ENCODE measurements around the gene SDR9C7. TPM values are rescaled to one million over a fixed set of nuclear protein-coding genes. Genes with fewer than 3 reads are reported as not detected.
"Not testable (repeated sequence)": the region's sequence is repeated elsewhere in the genome, so short reads cannot be mapped to it uniquely, and the experiment has no call there.

The SDR9C7 gene
- total RNA-seq, 1 experiment from 2014 or later: not detected

DNA sequence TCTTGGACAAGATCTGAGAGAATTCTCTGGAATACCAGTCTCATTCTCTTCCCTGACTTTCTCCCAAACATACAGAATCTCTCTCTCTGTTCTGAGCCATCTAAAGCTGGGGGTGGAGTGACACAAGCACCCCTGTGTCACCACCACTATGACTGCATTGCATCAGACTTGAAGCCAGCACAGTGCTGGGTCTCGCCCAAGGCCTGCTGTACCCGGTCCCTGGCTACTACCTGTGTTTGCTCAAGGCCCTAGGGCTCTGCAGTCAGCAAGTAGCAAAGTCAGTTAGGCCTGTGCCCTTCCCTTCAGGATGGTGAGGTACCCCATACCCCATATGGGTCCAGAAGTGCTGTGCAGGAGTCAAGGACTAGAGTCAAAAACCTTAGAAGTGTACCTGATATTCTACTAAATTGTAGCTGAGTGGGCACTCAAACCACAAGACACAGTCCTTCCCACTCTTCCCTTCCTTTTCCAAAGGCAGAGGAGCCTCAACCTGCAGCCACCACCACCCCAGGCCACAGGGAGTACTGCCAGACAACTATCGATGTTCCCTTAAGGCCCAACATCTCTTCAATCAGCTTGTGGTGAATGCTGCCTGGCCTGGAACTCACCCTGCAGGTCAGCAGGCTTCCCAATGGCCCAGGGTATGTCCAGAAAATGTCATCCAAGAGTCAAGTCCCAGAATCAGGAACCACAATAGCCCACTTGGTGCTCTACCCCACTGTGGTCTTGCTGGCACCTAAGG lies 44.4 kb upstream of the SDR9C7 start:
- TF ChIP-seq EZH2 (IDR thresholded peaks at IDR 0.05; ENCODE audit: low read depth): no peak
- TF ChIP-seq, protein P1, sequence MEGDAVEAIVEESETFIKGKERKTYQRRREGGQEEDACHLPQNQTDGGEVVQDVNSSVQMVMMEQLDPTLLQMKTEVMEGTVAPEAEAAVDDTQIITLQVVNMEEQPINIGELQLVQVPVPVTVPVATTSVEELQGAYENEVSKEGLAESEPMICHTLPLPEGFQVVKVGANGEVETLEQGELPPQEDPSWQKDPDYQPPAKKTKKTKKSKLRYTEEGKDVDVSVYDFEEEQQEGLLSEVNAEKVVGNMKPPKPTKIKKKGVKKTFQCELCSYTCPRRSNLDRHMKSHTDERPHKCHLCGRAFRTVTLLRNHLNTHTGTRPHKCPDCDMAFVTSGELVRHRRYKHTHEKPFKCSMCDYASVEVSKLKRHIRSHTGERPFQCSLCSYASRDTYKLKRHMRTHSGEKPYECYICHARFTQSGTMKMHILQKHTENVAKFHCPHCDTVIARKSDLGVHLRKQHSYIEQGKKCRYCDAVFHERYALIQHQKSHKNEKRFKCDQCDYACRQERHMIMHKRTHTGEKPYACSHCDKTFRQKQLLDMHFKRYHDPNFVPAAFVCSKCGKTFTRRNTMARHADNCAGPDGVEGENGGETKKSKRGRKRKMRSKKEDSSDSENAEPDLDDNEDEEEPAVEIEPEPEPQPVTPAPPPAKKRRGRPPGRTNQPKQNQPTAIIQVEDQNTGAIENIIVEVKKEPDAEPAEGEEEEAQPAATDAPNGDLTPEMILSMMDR (conservative IDR thresholded peaks at IDR 0.05): no peak
- H3K79me2 ChIP-seq (ENCODE audit: low read depth): no peaks in the 10 kb centered on the region
- no peaks in the 10 kb centered on the region for H3K9me3 ChIP-seq (ENCODE audit: insufficient read depth, low read depth)
- no peak overlapping the region for H3K27ac ChIP-seq
- ChIA-PET POLR2A (ENCODE audit: unreplicated experiment) (no interaction called here), CTCF (no interaction called here)
- H3F3A ChIP-seq (ENCODE audit: insufficient read depth, low read depth): no peaks in the 10 kb centered on the region
- BruUV-seq (replicated peaks): no TSS peak
- H3K4me1 ChIP-seq (replicated peaks; ENCODE audit: insufficient read depth): no peaks in the 10 kb centered on the region
- H3K4me3 ChIP-seq: no peak overlapping the region
- no peak overlapping the region for H2AFZ ChIP-seq
- H3K36me3 ChIP-seq (ENCODE audit: low read depth): no peaks in the 10 kb centered on the region
- intact Hi-C loops (cut with micrococcal nuclease; ENCODE audit: unreplicated experiment): no loop called here
- no peaks in the 10 kb centered on the region for H3K9me2 ChIP-seq (ENCODE audit: insufficient read depth)
- H3K4me2 ChIP-seq: no peak overlapping the region
- no peaks in the 10 kb centered on the region for H4K20me1 ChIP-seq (ENCODE audit: insufficient read depth)
- DNase-seq: no peak
- H3K27me3 ChIP-seq (ENCODE audit: insufficient read depth, low read depth): no peaks in the 10 kb centered on the region

DNA sequence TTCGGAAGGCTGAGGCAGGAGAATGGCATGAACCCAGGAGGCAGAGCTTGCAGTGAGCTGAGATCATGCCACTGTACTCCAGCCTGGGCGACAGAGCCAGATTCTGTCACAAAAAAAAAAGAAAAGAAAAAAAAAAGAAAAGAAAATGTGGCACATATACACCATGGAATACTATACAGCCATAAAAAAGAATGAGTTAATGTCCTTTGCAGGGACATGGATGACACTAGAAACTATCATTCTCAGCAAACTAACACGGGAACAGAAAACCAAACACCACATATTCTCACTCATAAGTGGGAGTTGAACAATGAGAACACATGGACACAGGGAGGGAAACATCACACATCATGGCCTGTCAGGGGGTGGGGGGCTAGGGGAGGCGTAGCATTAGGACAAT lies 43.2 kb upstream of the SDR9C7 start:
- CTCF ChIA-PET; H4K20me1 ChIP-seq (ENCODE audit: insufficient read depth); H3K27ac ChIP-seq; H3K4me2 ChIP-seq; POLR2A ChIA-PET (ENCODE audit: unreplicated experiment); H3K27me3 ChIP-seq (ENCODE audit: insufficient read depth, low read depth); H3K9me3 ChIP-seq (ENCODE audit: insufficient read depth, low read depth); H3F3A ChIP-seq (ENCODE audit: insufficient read depth, low read depth); H3K4me1 ChIP-seq (replicated peaks; ENCODE audit: insufficient read depth); H3K9me2 ChIP-seq (ENCODE audit: insufficient read depth); H3K79me2 ChIP-seq (ENCODE audit: low read depth); H2AFZ ChIP-seq; DNase-seq; H3K4me3 ChIP-seq; H3K36me3 ChIP-seq (ENCODE audit: low read depth); BruUV-seq (replicated peaks): not testable (repeated sequence)
- intact Hi-C loops (cut with micrococcal nuclease; ENCODE audit: unreplicated experiment): loop anchor here (2.0 kb wide), 1 partner anchor 55 kb away; no protein-coding TSS in a partner anchor

DNA sequence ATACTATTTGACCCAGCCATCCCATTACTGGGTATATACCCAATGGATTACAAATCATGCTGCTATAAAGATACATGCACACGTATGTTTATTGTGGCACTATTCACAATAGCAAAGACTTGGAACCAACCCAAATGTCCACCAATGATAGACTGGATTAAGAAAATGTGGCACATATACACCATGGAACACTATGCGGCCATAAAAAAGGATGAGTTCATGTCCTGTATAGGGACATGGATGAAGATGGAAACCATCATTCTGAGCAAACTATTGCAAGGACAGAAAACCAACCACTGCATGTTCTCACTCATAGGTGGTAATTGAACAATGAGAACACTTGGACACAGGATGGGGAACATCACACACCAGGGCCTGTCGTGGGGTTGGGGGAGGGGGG lies 40.0 kb upstream of the SDR9C7 start:
- H2AFZ ChIP-seq; H3K4me2 ChIP-seq; POLR2A ChIA-PET (ENCODE audit: unreplicated experiment); BruUV-seq (replicated peaks); H3F3A ChIP-seq (ENCODE audit: insufficient read depth, low read depth); DNase-seq; H3K27me3 ChIP-seq (ENCODE audit: insufficient read depth, low read depth); H3K79me2 ChIP-seq (ENCODE audit: low read depth); CTCF ChIA-PET; H3K27ac ChIP-seq; intact Hi-C loops (cut with micrococcal nuclease; ENCODE audit: unreplicated experiment); H3K9me3 ChIP-seq (ENCODE audit: insufficient read depth, low read depth); H3K36me3 ChIP-seq (ENCODE audit: low read depth); H3K4me3 ChIP-seq; H3K9me2 ChIP-seq (ENCODE audit: insufficient read depth); H4K20me1 ChIP-seq (ENCODE audit: insufficient read depth); H3K4me1 ChIP-seq (replicated peaks; ENCODE audit: insufficient read depth): not testable (repeated sequence)

DNA sequence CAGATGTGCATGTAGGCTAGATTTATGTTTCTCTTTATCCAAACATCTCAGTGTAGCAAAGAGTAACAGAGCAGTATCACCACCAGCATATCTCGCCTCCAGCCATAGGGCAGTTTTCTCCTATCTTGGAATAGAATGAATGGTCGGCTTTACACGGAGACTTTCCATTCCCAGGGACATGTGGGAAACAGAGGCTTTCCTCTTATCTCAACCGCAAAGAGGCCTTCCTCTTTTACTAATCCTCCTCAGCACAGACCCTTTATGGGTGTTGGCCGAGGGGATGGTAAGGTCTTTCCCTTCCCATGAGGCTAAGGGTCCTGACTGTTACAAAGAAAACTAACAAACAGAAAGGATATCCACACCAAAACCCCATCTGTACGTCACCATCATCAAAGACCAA lies 34.7 kb upstream of the SDR9C7 start:
- H3K9me3 ChIP-seq (ENCODE audit: insufficient read depth, low read depth); H3K36me3 ChIP-seq (ENCODE audit: low read depth); H3K4me1 ChIP-seq (replicated peaks; ENCODE audit: insufficient read depth); H3K27ac ChIP-seq; H3K9me2 ChIP-seq (ENCODE audit: insufficient read depth); POLR2A ChIA-PET (ENCODE audit: unreplicated experiment); H4K20me1 ChIP-seq (ENCODE audit: insufficient read depth); H3K4me2 ChIP-seq; H3K4me3 ChIP-seq; BruUV-seq (replicated peaks); intact Hi-C loops (cut with micrococcal nuclease; ENCODE audit: unreplicated experiment); H2AFZ ChIP-seq; DNase-seq; H3K79me2 ChIP-seq (ENCODE audit: low read depth); CTCF ChIA-PET; H3K27me3 ChIP-seq (ENCODE audit: insufficient read depth, low read depth); H3F3A ChIP-seq (ENCODE audit: insufficient read depth, low read depth): not testable (repeated sequence)

DNA sequence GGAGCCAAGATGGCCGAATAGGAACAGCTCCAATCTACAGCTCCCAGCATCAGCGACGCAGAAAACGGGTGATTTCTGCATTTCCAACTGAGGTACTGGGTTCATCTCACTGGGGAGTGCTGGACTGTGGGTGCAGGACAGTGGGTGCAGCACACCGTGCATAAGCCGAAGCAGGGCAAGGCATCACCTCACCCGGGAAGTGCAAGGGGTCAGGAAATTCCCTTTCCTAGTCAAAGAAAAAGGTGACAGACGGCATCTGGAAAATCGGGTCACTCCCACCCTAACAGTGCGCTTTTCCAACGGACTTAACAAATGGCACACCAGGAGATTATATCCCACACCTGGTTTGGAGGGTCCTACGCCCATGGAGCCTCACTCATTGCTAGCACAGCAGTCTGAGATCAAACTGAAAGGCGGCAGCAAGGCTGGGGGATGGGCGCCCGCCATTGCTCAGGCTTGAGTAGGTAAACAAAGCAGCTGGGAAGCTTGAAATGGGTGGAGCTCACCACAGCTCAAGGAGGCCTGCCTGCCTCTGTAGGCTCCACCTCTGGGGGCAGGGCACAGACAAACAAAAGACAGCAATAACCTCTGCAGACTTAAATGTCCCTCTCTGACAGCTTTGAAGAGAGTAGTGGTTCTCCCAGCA lies 31.9 kb upstream of the SDR9C7 start:
- intact Hi-C loops (cut with micrococcal nuclease; ENCODE audit: unreplicated experiment); H3F3A ChIP-seq (ENCODE audit: insufficient read depth, low read depth); H3K4me1 ChIP-seq (replicated peaks; ENCODE audit: insufficient read depth); H3K9me2 ChIP-seq (ENCODE audit: insufficient read depth); H3K9me3 ChIP-seq (ENCODE audit: insufficient read depth, low read depth); H3K27me3 ChIP-seq (ENCODE audit: insufficient read depth, low read depth); H3K27ac ChIP-seq; H3K36me3 ChIP-seq (ENCODE audit: low read depth); BruUV-seq (replicated peaks); H4K20me1 ChIP-seq (ENCODE audit: insufficient read depth); H3K79me2 ChIP-seq (ENCODE audit: low read depth): not testable (repeated sequence)
- Histone ChIP-seq H3K4me3 (peak overlapping the region; percentile 48; the same call in 1 of the 2 replicates), H3K4me2 (peak overlapping the region; percentile 67), H2AFZ (peak overlapping the region; percentile 73; the same call in 1 of the 2 replicates)
- ChIA-PET POLR2A (ENCODE audit: unreplicated experiment) (interaction anchor here (0.7 kb wide), 1 partner anchor 299 kb away, joined by 14 read pairs; no protein-coding TSS in a partner anchor), CTCF (interaction anchor here (0.7 kb wide), 1 partner anchor 99 kb away, joined by 4 read pairs; no protein-coding TSS in a partner anchor)
- peak in 1 of 2 experiments; percentile 47 for DNase-seq

DNA sequence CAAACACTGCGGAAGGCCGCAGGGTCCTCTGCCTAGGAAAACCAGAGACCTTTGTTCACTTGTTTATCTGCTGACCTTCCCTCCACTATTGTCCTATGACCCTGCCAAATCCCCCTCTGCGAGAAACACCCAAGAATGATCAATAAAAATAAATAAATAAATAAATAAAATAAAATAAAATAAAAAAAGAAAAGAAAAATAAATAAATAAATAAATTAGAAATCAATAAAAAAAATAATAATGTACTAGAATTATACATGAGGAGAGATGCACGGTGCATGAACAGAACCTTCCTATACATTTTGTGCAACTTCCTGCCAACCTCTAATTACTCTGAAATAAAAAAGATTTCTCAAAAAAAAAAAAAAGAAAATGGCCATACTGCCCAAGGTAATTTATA lies 30.9 kb upstream of the SDR9C7 start:
- H3F3A ChIP-seq (ENCODE audit: insufficient read depth, low read depth); H3K9me3 ChIP-seq (ENCODE audit: insufficient read depth, low read depth); H3K27me3 ChIP-seq (ENCODE audit: insufficient read depth, low read depth); H3K4me2 ChIP-seq; intact Hi-C loops (cut with micrococcal nuclease; ENCODE audit: unreplicated experiment); H3K4me1 ChIP-seq (replicated peaks; ENCODE audit: insufficient read depth); H3K36me3 ChIP-seq (ENCODE audit: low read depth); CTCF ChIA-PET; H3K9me2 ChIP-seq (ENCODE audit: insufficient read depth); H2AFZ ChIP-seq; DNase-seq; H3K79me2 ChIP-seq (ENCODE audit: low read depth); H3K4me3 ChIP-seq; H4K20me1 ChIP-seq (ENCODE audit: insufficient read depth); H3K27ac ChIP-seq; BruUV-seq (replicated peaks): not testable (repeated sequence)
- POLR2A ChIA-PET (ENCODE audit: unreplicated experiment): interaction anchor here (0.7 kb wide), 1 partner anchor 300 kb away, joined by 14 read pairs; no protein-coding TSS in a partner anchor
